HepG2 (cell line): ENCODE results near the gene TNFAIP2. TPM values are rescaled to one million over a fixed set of nuclear protein-coding genes. Genes with fewer than 3 reads are reported as not detected.

ENCODE experiments used
- ATAC-seq: fragments of 200-7000 bp; cut with Tn5 transposase; 3 replicates; pipeline ENCODE4 v1.9.1; 2020; ENCODE audit warnings: mild to moderate bottlenecking, moderate library complexity
- BruUV-seq: library from RNA; stranded (reverse); fragments of 400-500 nt; replicated peaks from 2 replicates; lab custom pipeline; 2021; lab: Mats Ljungman, UMichigan
- CTCF ChIA-PET: fragments of 300-600 bp; formaldehyde crosslinking; extraction: SDS; loops from one replicate; lab custom pipeline; 2021; ENCODE audit warnings: low total read pairs, inconsistent platforms, low intra/inter-chr PET ratio; lab: Yijun Ruan, JAX
- POLR2A ChIA-PET: fragments of 350-600 bp; sonication (Branson Sonifier 250); formaldehyde crosslinking; loops from one replicate; lab custom pipeline; 2020; ENCODE audit warnings: antibody characterized with exemption, inconsistent platforms; lab: Yijun Ruan, JAX
- DNase-seq: peaks from one replicate; pipeline ENCODE4 v3.0.0-alpha.2; 2015; ENCODE audit warnings: low spot score
- FAIRE-seq: peaks from 3 replicates; lab custom pipeline; 2011; peaks lifted over from hg19 to GRCh38; lab: Jason Lieb, UNC
- H2AFZ ChIP-seq: one replicate; pipeline ENCODE4 v1.6.1; 2011; ENCODE audit warnings: low read length, inconsistent platforms
- H3K27ac ChIP-seq: fragments of 300-600 bp; 3 replicates; pipeline ENCODE4 v1.8.0; 2011; ENCODE audit warnings: mixed run types, mild to moderate bottlenecking, mixed read lengths, low read length, inconsistent platforms; ENCODE audit not compliant: insufficient read depth; ENCODE audit errors: extremely low read length
- H3K27me3 ChIP-seq, 2 experiments: fragments of 200-600 bp in 1 of 2; 2 replicates in 1 of 2; 3 replicates in 1 of 2; pipeline versions ENCODE4 v1.6.0 to v1.8.0; 2011; ENCODE audit warnings: low read length in 2 of 2, mild to moderate bottlenecking in 2 of 2, moderate library complexity in 2 of 2, inconsistent platforms in 1 of 2; ENCODE audit not compliant: insufficient read depth in 2 of 2, control insufficient read depth in 1 of 2
- H3K36me3 ChIP-seq, 2 experiments: fragments of 200-600 bp in 1 of 2; replicated peaks in 1 of 2; 2 replicates in 1 of 2; 3 replicates in 1 of 2; pipeline versions ENCODE4 v1.5.1 to v1.8.0; 2011; ENCODE audit warnings: low read length in 2 of 2, inconsistent platforms in 1 of 2; ENCODE audit not compliant: insufficient read depth in 2 of 2, control insufficient read depth in 1 of 2
- H3K4me1 ChIP-seq: 2 replicates; pipeline ENCODE4 v1.5.1; 2012; ENCODE audit warnings: low read length, inconsistent platforms; ENCODE audit not compliant: insufficient read depth
- H3K4me2 ChIP-seq: 2 replicates; pipeline ENCODE4 v1.6.0; 2011; ENCODE audit warnings: low read depth, low read length, inconsistent platforms
- H3K4me3 ChIP-seq, 3 experiments: fragments of 200-600 bp in 1 of 3; sonication (generic), shearing (Covaris generic) in 1 of 3; replicated peaks in 1 of 3; 2 replicates each; pipeline ENCODE4 v1.5.1; 2011 to 2016; ENCODE audit warnings: low read length in 3 of 3, inconsistent platforms in 2 of 3, low read depth in 2 of 3, mild to moderate bottlenecking in 2 of 3, control low read depth in 1 of 3, mixed read lengths in 1 of 3; ENCODE audit not compliant: insufficient read depth in 1 of 3
- H3K79me2 ChIP-seq: one replicate; pipeline ENCODE4 v1.6.1; 2011; ENCODE audit warnings: low read length, inconsistent platforms; ENCODE audit not compliant: insufficient read depth
- H3K9ac ChIP-seq: 2 replicates; pipeline ENCODE4 v1.6.0; 2011; ENCODE audit warnings: mild to moderate bottlenecking, low read depth, low read length, inconsistent platforms; ENCODE audit not compliant: insufficient read depth
- H3K9me3 ChIP-seq: 2 replicates; pipeline ENCODE4 v1.5.1; 2012; ENCODE audit warnings: mild to moderate bottlenecking, low read length
- H4K20me1 ChIP-seq: 2 replicates; pipeline ENCODE4 v1.6.0; 2011; ENCODE audit warnings: inconsistent platforms, mild to moderate bottlenecking, low read length, moderate library complexity; ENCODE audit not compliant: insufficient read depth
- ARNTL ChIP-seq: sonication (generic); formaldehyde crosslinking; IDR thresholded peaks from 2 replicates; pipeline ENCODE4 v1.4.0; 2020; ENCODE audit warnings: mild to moderate bottlenecking, missing genetic modification reagents
- GATAD2A ChIP-seq: IDR thresholded peaks from 2 replicates; pipeline ENCODE4 v1.6.1; 2016
- GPN1 ChIP-seq: sonication (generic); formaldehyde crosslinking; IDR thresholded peaks from 2 replicates; pipeline ENCODE4 v1.5.1; 2020; ENCODE audit warnings: missing genetic modification reagents, borderline replicate concordance
- IRX3 ChIP-seq: sonication (generic); formaldehyde crosslinking; IDR thresholded peaks from 2 replicates; pipeline ENCODE4 v1.8.1; 2023; ENCODE audit warnings: mild to moderate bottlenecking, low read depth, missing genetic modification reagents, borderline replicate concordance
- SNAPC5 ChIP-seq: sonication (generic); formaldehyde crosslinking; IDR thresholded peaks from 2 replicates; pipeline ENCODE4 v1.8.1; 2023; ENCODE audit warnings: mild to moderate bottlenecking, missing genetic modification reagents, borderline replicate concordance
- SRF ChIP-seq: IDR thresholded peaks from 2 replicates; pipeline ENCODE4 v1.6.1; 2011; ENCODE audit warnings: mild to moderate bottlenecking, low read depth, low read length, moderate library complexity
- ZFP90 ChIP-seq: sonication (generic); formaldehyde crosslinking; IDR thresholded peaks from 2 replicates; pipeline ENCODE4 v1.8.0; 2022; ENCODE audit warnings: missing genetic modification reagents, mild to moderate bottlenecking, inconsistent platforms, borderline replicate concordance
- ZNF121 ChIP-seq: sonication (generic); formaldehyde crosslinking; IDR thresholded peaks from 2 replicates; pipeline ENCODE4 v1.5.0; 2020; ENCODE audit warnings: mild to moderate bottlenecking, missing genetic modification reagents
- ZNF567 ChIP-seq: sonication (generic); formaldehyde crosslinking; IDR thresholded peaks from 2 replicates; pipeline ENCODE4 v1.8.1; 2023; ENCODE audit warnings: mild to moderate bottlenecking, missing genetic modification reagents, borderline replicate concordance
- ZNF672 ChIP-seq: sonication (generic); formaldehyde crosslinking; IDR thresholded peaks from 2 replicates; pipeline ENCODE4 v1.8.1; 2022; ENCODE audit warnings: missing genetic modification reagents
- ZNF687 ChIP-seq: sonication (generic); formaldehyde crosslinking; IDR thresholded peaks from 2 replicates; pipeline ENCODE4 v1.5.1; 2020; ENCODE audit warnings: mild to moderate bottlenecking, missing genetic modification reagents, moderate library complexity
- ZNF772 ChIP-seq: sonication (generic); formaldehyde crosslinking; IDR thresholded peaks from 2 replicates; pipeline ENCODE4 v1.5.0; 2020; ENCODE audit warnings: mild to moderate bottlenecking, missing genetic modification reagents
- WGBS: methylation state at CpG from one replicate; pipeline ENCODE4 v1.1.6; 2017; ENCODE audit warnings: low lambda C conversion rate; 5-methylcytosine and 5-hydroxymethylcytosine counted together
- in situ Hi-C: cut with HindIII; loops from 2 replicates; pipeline ENCODE4 v1.10.0; 2017; ENCODE audit warnings: low pct_unique_long_range_greater_than_20kb; ENCODE audit not compliant: extremely low pct_ligation_motif_present
- intact Hi-C: fragments of 100-400 bp; cut with micrococcal nuclease; formaldehyde crosslinking; loops from one replicate; pipeline ENCODE4 v1.10.0; 2022; ENCODE audit not compliant: unreplicated experiment
- polyA plus RNA-seq, 8 experiments: library from polyadenylated mRNA; depleted of rRNA in 3 of 8; stranded (reverse) in 7 of 8; unstranded in 1 of 8; fragments of >200 nt; fragmentation: Illumina TruSeq in 4 of 8; extraction: Trizol in 4 of 8; gene quantifications; 2 replicates each; pipeline versions ENCODE4 v1.2.1 to v1.2.3, GENCODE V29; 2011 to 2016; ENCODE audit warnings: low read depth in 4 of 8, missing spikeins in 1 of 8, mixed read lengths in 1 of 8; ENCODE audit not compliant: insufficient read depth in 1 of 8
- total RNA-seq, 5 experiments: library from RNA; depleted of rRNA; stranded (reverse); fragments of >200 nt; fragmentation: Illumina TruSeq; extraction: Trizol; gene quantifications; 2 replicates each; pipeline ENCODE4 v1.2.3, GENCODE V29; 2016; ENCODE audit warnings: low read depth in 1 of 5
- TF ChIP-seq, protein P1 (sequence below): sonication (generic); formaldehyde crosslinking; IDR thresholded peaks from 2 replicates; pipeline ENCODE4 v1.5.0; 2020; ENCODE audit warnings: missing genetic modification reagents

Gene TNFAIP2
- total and polyA plus RNA-seq, 2 of the 13 experiments (the other 11 are each of a cell fraction or from before 2014, with no cell fraction given): 0.46 to 1.5 TPM

DNA sequence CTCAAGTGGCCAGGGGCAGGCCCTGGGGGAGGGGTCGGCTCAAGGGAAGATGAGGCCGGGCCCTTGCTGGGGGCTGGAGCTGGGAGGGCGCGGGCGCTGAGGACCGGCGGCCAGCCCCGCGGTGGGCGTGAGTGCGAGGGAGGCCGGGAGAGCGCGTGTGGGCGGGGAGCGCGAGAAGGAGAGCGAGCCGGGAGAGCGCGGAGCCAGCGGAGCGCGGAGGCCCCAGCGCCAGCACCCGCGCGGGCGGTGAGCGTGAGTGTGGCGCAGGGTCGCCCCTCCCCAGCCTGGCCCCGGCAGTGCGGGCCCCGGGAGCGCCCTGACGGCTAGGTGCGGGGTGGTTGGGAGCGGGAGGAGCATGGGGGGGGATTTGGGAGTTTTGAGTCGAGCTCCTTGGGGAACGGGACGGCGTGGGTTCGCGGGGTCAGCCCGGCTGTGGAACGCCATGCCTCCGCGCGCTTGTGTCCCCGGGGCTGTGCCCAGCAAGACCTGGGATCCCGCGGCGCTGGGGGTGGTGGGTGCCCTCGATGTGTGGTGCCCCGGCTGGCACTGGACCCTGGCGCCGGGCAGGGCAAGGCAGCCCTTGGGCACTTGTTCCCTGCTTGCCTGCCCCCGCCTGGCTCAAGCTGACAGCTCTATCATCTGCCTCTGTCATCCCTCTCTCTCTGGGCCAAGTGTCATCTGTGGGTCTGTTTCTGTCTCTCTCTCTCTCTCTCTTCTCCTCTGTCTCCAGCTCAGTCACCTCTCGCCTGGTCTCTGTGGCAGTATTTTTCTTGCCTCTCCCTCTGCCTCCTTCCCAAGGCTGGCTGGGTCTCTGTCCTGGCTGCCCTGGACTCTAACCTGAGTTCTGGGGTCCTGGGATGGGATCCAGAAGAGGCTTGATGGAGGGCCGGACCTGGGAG, 39.0 kb upstream of the TNFAIP2 start, which contains the start of gene LBHD2 (continued):
- TF ChIP-seq SNAPC5 (CRISPR knock-in tag) (no peak), GPN1 (CRISPR knock-in tag) (no peak), ZNF567 (CRISPR knock-in tag) (no peak), ZNF772 (CRISPR knock-in tag) (no peak), ARNTL (CRISPR knock-in tag) (no peak), ZFP90 (CRISPR knock-in tag) (no peak), SRF (no peak), ZNF121 (CRISPR knock-in tag) (peak; percentile 52; the same call in 1 of the 2 replicates), GATAD2A (CRISPR knock-in tag) (no peak)

GRCh38 chr14:103085106-103086091, 37.9 kb upstream of the TNFAIP2 start:
- Histone ChIP-seq H3K4me2 (peak overlapping the region; percentile 18; the same call in 1 of the 2 replicates), H3K79me2 (no peaks in the 10 kb centered on the region), H3K27ac (no peak overlapping the region), H3K4me3 (no peak overlapping the region), H3K9me3 (no peaks in the 10 kb centered on the region), H4K20me1 (no peaks in the 10 kb centered on the region), H3K4me1 (peaks cover 65% of the 10 kb centered on the region), H3K9ac (no peak overlapping the region), H2AFZ (no peak overlapping the region), H3K36me3 (no peaks in the 10 kb centered on the region), H3K27me3 (peaks cover 0 to 18% of the 10 kb centered on the region in 2 experiments; a peak in 4 of 5 replicates)
- FAIRE-seq (no peak), DNase-seq (no peak), ATAC-seq (peak; percentile 36)
- POLR2A ChIA-PET: interaction anchor here (1.2 kb wide), 1 partner anchor 14 kb away, joined by 4 read pairs; no protein-coding TSS in a partner anchor
- 41% methylated on average over 9 of the region's 24 CpGs for WGBS
- in situ Hi-C loops (no loop called here), intact Hi-C loops (no loop called here)
- CTCF ChIA-PET: interaction anchor here (1.1 kb wide), 1 partner anchor 10 kb away, joined by 3 read pairs; no protein-coding TSS in a partner anchor
- BruUV-seq: no TSS peak
- TF ChIP-seq ZNF687 (CRISPR knock-in tag): peak; percentile 39
- no peak for TF ChIP-seq IRX3 (CRISPR knock-in tag)
- no peak for TF ChIP-seq ZNF672 (CRISPR knock-in tag)
- TF ChIP-seq, protein P1, sequence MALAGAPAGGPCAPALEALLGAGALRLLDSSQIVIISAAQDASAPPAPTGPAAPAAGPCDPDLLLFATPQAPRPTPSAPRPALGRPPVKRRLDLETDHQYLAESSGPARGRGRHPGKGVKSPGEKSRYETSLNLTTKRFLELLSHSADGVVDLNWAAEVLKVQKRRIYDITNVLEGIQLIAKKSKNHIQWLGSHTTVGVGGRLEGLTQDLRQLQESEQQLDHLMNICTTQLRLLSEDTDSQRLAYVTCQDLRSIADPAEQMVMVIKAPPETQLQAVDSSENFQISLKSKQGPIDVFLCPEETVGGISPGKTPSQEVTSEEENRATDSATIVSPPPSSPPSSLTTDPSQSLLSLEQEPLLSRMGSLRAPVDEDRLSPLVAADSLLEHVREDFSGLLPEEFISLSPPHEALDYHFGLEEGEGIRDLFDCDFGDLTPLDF (CRISPR knock-in tag): no peak
